HCT116 (cell line): Measurements from ENCODE around the gene OR13A1. TPM values are rescaled to one million over a fixed set of nuclear protein-coding genes. Genes with fewer than 3 reads are reported as not detected.
"Not testable (repeated sequence)": the region's sequence is repeated elsewhere in the genome, so short reads cannot be mapped to it uniquely, and the experiment has no call there.

Experiments used
- ATAC-seq: fragments of 200-7000 bp; cut with Tn5 transposase; 2 replicates; pipeline ENCODE4 v1.9.1; 2020; ENCODE audit warnings: mild to moderate bottlenecking, moderate library complexity
- BruUV-seq: library from RNA; stranded (reverse); fragments of 400-500 nt; replicated peaks from 2 replicates; lab custom pipeline; 2021; lab: Mats Ljungman, UMichigan
- CTCF ChIA-PET: fragments of 300-600 bp; sonication (Branson Sonifier 250); formaldehyde crosslinking; loops from one replicate; lab custom pipeline; 2021; ENCODE audit warnings: antibody characterized with exemption; lab: Charles Lee
- POLR2A ChIA-PET: fragments of 300-600, 350-600 bp; sonication (Branson Sonifier 250); formaldehyde crosslinking; loops from one replicate; lab custom pipeline; 2021; ENCODE audit warnings: antibody characterized with exemption; lab: Charles Lee
- RAD21 ChIA-PET, 2 experiments: fragments of 300-600 bp; sonication (Branson Sonifier 250); formaldehyde crosslinking; loops; one replicate each; lab custom pipeline; 2023; ENCODE audit warnings: low total read pairs in 2 of 2; ENCODE audit not compliant: uncharacterized antibody in 2 of 2, unreplicated experiment in 2 of 2, low non-redundant PET in 1 of 2; lab: Charles Lee
- DNase-seq: peaks from one replicate; pipeline ENCODE4 v3.0.0-alpha.2; 2010; ENCODE audit warnings: low read depth, low spot score
- H2AFZ ChIP-seq: fragments of 200-600 bp; shearing (Covaris generic), sonication (generic); 2 replicates; pipeline ENCODE4 v1.6.1; 2017; ENCODE audit warnings: low read depth, mixed run types, mixed read lengths, antibody characterized with exemption, low read length; ENCODE audit not compliant: poor library complexity, severe bottlenecking
- H3K27ac ChIP-seq: 2 replicates; pipeline ENCODE4 v1.5.1; 2012; ENCODE audit warnings: low read depth, low read length
- H3K27me3 ChIP-seq: fragments of 200-600 bp; sonication (generic); 2 replicates; pipeline ENCODE4 v1.6.1; 2016; ENCODE audit warnings: mixed run types, low read length, mixed read lengths; ENCODE audit not compliant: insufficient read depth
- H3K36me3 ChIP-seq, 2 experiments: fragments of 200-500 bp in 1 of 2; fragments of 200-600 bp in 1 of 2; sonication (Bioruptor generic) in 1 of 2; sonication (generic) in 1 of 2; 2 replicates each; pipeline versions ENCODE4 v1.5.1 to v1.6.1; 2014 to 2016; ENCODE audit warnings: low read length in 2 of 2, inconsistent platforms in 1 of 2, mixed read lengths in 1 of 2, mixed run types in 1 of 2; ENCODE audit not compliant: insufficient read depth in 2 of 2, control insufficient read depth in 1 of 2
- H3K4me1 ChIP-seq, 2 experiments: fragments of 200-600 bp in 1 of 2; sonication (generic) in 1 of 2; 2 replicates each; pipeline versions ENCODE4 v1.5.1 to v1.6.1; 2012 to 2017; ENCODE audit warnings: low read length in 2 of 2, inconsistent platforms in 1 of 2, mild to moderate bottlenecking in 1 of 2, mixed read lengths in 1 of 2, mixed run types in 1 of 2, moderate library complexity in 1 of 2; ENCODE audit not compliant: insufficient read depth in 2 of 2, control insufficient read depth in 1 of 2
- H3K4me2 ChIP-seq: fragments of 200-600 bp; sonication (generic); 2 replicates; pipeline ENCODE4 v1.6.1; 2017; ENCODE audit warnings: mixed run types, low read length, mixed read lengths
- H3K4me3 ChIP-seq, 2 experiments: fragments of 200-600 bp in 1 of 2; sonication (generic) in 1 of 2; replicated peaks in 1 of 2; 2 replicates each; pipeline ENCODE4 v1.5.1; 2011 to 2016; ENCODE audit warnings: low read length in 2 of 2, control low read depth in 1 of 2, low read depth in 1 of 2, mild to moderate bottlenecking in 1 of 2, mixed read lengths in 1 of 2, mixed run types in 1 of 2
- H3K79me2 ChIP-seq: fragments of 200-600 bp; sonication (generic); 2 replicates; pipeline ENCODE4 v1.6.1; 2017; ENCODE audit warnings: mild to moderate bottlenecking, mixed run types, low read length, moderate library complexity, mixed read lengths; ENCODE audit not compliant: insufficient read depth
- H3K9ac ChIP-seq: fragments of 200-600 bp; sonication (generic); 2 replicates; pipeline ENCODE4 v1.6.1; 2016; ENCODE audit warnings: low read length, mixed read lengths
- H3K9me2 ChIP-seq: fragments of 200-600 bp; sonication (generic), shearing (Covaris generic); 2 replicates; pipeline ENCODE4 v1.6.1; 2017; ENCODE audit warnings: mixed run types, mild to moderate bottlenecking, moderate library complexity; ENCODE audit not compliant: insufficient read depth
- H3K9me3 ChIP-seq, 2 experiments: fragments of 200-500 bp in 1 of 2; fragments of 200-600 bp in 1 of 2; sonication (Bioruptor generic) in 1 of 2; sonication (generic) in 1 of 2; 2 replicates each; pipeline ENCODE4 v1.6.1; 2014 to 2017; ENCODE audit warnings: low read length in 2 of 2, mixed read lengths in 2 of 2, inconsistent platforms in 1 of 2, low read depth in 1 of 2, mild to moderate bottlenecking in 1 of 2, mixed run types in 1 of 2, moderate library complexity in 1 of 2; ENCODE audit not compliant: control insufficient read depth in 1 of 2, insufficient read depth in 1 of 2
- H4K20me1 ChIP-seq: fragments of 200-600 bp; sonication (generic), shearing (Covaris generic); 2 replicates; pipeline ENCODE4 v1.6.1; 2017; ENCODE audit warnings: mixed run types, mild to moderate bottlenecking, moderate library complexity; ENCODE audit not compliant: insufficient read depth
- EGR1 ChIP-seq: IDR thresholded peaks from 2 replicates; pipeline ENCODE4 v1.6.1; 2012; ENCODE audit warnings: low read depth
- EZH2 ChIP-seq: fragments of 200-600 bp; sonication (generic); IDR thresholded peaks from 2 replicates; pipeline ENCODE4 v1.6.1; 2017; ENCODE audit warnings: antibody characterized with exemption, mixed run types
- POLR2A ChIP-seq: IDR thresholded peaks from 2 replicates; pipeline ENCODE4 v1.7.0; 2011; ENCODE audit warnings: borderline replicate concordance; ENCODE audit not compliant: insufficient read depth, insufficient read length; ENCODE audit errors: extremely low read depth
- POLR2AphosphoS5 ChIP-seq: IDR thresholded peaks from 2 replicates; pipeline ENCODE4 v1.6.1; 2011; ENCODE audit warnings: mild to moderate bottlenecking, low read depth, low read length, moderate library complexity
- RAD21 ChIP-seq: IDR thresholded peaks from 2 replicates; pipeline ENCODE4 v1.6.1; 2012; ENCODE audit warnings: low read depth, mild to moderate bottlenecking
- SP1 ChIP-seq: IDR thresholded peaks from 2 replicates; pipeline ENCODE4 v1.6.1; 2012; ENCODE audit warnings: low read depth
- ZFX ChIP-seq: fragments of 450-650 bp; IDR thresholded peaks from 2 replicates; pipeline ENCODE4 v1.6.1; 2017
- intact Hi-C: fragments of 100-400 bp; cut with micrococcal nuclease; formaldehyde crosslinking; loops from 2 replicates; pipeline ENCODE4 v1.10.0; 2022
- total RNA-seq: library from RNA; stranded (reverse); gene quantifications from one replicate; pipeline ENCODE4 v1.2.1, GENCODE V29; 2021; ENCODE audit not compliant: unreplicated experiment
- TF ChIP-seq, protein P1 (sequence below): IDR thresholded peaks from 2 replicates; pipeline ENCODE4 v1.6.1; 2011; ENCODE audit warnings: mild to moderate bottlenecking, low read length, moderate library complexity; ENCODE audit not compliant: insufficient replicate concordance; ENCODE audit errors: extremely low read depth
- TF ChIP-seq, protein P2 (sequence below): IDR thresholded peaks from 2 replicates; pipeline ENCODE4 v1.6.1; 2012

OR13A1 gene
- total RNA-seq, 1 experiment from 2014 or later = not detected

DNA sequence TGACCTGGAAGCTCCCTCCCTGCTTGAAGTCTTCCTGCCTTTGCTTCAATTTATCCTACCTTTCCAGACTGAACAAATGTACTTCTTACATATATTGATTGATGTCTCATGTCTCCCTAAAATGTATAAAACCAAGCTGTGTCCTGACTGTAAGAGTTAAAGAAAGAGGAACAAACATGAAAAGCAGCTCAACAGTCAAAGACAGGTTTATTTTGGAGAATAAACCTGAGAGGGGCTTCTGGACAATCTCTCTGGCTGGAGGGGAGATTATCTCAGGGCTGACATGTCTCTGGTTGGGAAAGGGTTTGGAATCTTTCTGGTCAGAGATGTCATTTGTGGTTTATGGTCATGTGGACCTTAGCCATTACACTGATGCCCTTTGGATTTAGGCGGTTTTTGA lies 41.0 kb downstream of the OR13A1 start:
- DNase-seq (no peak), ATAC-seq (no peak)
- Histone ChIP-seq H3K36me3 (no peaks in the 10 kb centered on the region; a peak in 1 of 4 replicates), H3K27ac (no peak overlapping the region), H4K20me1 (no peaks in the 10 kb centered on the region), H2AFZ (no peak overlapping the region), H3K27me3 (no peaks in the 10 kb centered on the region; the same call in 1 of the 2 replicates), H3K4me2 (no peak overlapping the region), H3K9me3 (no peaks in the 10 kb centered on the region), H3K9me2 (no peaks in the 10 kb centered on the region), H3K4me1 (no peaks in the 10 kb centered on the region), H3K4me3 (no peak overlapping the region), H3K9ac (no peak overlapping the region), H3K79me2 (no peaks in the 10 kb centered on the region)
- CTCF ChIA-PET = no interaction called here
- POLR2A ChIA-PET = no interaction called here
- intact Hi-C loops = no loop called here
- BruUV-seq = no TSS peak
- RAD21 ChIA-PET = no interaction called here
- TF ChIP-seq POLR2AphosphoS5 = no peak
- no peak for TF ChIP-seq ZFX
- no peak for TF ChIP-seq EZH2

DNA sequence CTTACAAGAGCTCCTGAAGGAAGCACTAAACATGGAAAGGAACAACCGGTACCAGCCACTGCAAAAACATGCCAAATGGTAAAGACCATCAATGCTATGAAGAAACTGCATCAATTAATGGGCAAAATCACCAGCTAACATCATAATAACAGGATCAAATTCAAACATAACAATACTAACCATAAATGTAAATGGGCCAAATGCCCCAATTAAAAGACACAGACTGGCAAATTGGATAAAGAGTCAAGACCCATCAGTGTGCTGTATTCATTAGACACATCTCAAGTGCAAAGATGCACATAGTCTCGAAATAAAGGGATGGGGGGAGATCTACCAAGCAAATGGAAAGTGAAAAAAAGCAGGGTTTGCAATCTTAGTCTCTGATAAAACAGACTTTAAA lies 47.6 kb downstream of the OR13A1 start:
- H3K4me2 ChIP-seq, H3K4me3 ChIP-seq, H4K20me1 ChIP-seq, ATAC-seq, intact Hi-C loops, POLR2A ChIA-PET, H3K27ac ChIP-seq, H2AFZ ChIP-seq, H3K4me1 ChIP-seq, H3K9me3 ChIP-seq, RAD21 ChIA-PET, DNase-seq, H3K36me3 ChIP-seq, BruUV-seq, H3K27me3 ChIP-seq, H3K9me2 ChIP-seq, H3K9ac ChIP-seq, CTCF ChIA-PET, H3K79me2 ChIP-seq: not testable (repeated sequence)

DNA sequence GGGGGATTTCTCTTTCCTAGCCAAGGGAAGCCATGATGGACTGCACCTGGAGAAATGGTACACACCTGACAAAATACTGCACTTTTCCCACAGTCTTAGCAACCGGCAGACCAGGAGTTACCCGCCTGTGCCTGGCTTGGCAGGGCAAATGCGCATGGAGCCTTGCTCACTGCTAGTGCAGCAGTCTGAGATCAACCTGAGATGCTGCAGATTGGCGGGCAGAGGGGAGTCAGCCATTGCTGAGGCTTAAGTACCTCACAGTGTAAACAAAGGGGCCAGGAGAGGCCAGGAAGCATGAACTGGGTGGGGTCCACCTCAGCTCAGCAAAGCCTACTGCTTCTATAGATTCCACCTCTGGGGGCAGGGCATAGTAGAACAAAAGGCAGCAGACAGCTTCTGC lies 49.4 kb downstream of the OR13A1 start:
- no peaks in the 10 kb centered on the region for H3K4me1 ChIP-seq
- no peaks in the 10 kb centered on the region for H3K79me2 ChIP-seq
- H4K20me1 ChIP-seq = no peaks in the 10 kb centered on the region
- no peak overlapping the region for H3K4me2 ChIP-seq
- no peaks in the 10 kb centered on the region for H3K9me3 ChIP-seq
- no peak overlapping the region for H2AFZ ChIP-seq
- RAD21 ChIA-PET = no interaction called here
- CTCF ChIA-PET = interaction anchor here (0.9 kb wide), 1 partner anchor 16 kb away, joined by 3 read pairs; no protein-coding TSS in a partner anchor
- POLR2A ChIA-PET = no interaction called here
- H3K9ac ChIP-seq = no peak overlapping the region
- H3K4me3 ChIP-seq = no peak overlapping the region
- intact Hi-C loops = no loop called here
- BruUV-seq = no TSS peak
- no peaks in the 10 kb centered on the region for H3K9me2 ChIP-seq
- ATAC-seq (no peak), DNase-seq (no peak)
- H3K36me3 ChIP-seq = no peaks in the 10 kb centered on the region
- peaks cover 18% of the 10 kb centered on the region for H3K27me3 ChIP-seq
- H3K27ac ChIP-seq = no peak overlapping the region
- TF ChIP-seq SP1 (no peak), POLR2A (no peak), RAD21 (no peak), EGR1 (no peak)
- TF ChIP-seq, protein P1, sequence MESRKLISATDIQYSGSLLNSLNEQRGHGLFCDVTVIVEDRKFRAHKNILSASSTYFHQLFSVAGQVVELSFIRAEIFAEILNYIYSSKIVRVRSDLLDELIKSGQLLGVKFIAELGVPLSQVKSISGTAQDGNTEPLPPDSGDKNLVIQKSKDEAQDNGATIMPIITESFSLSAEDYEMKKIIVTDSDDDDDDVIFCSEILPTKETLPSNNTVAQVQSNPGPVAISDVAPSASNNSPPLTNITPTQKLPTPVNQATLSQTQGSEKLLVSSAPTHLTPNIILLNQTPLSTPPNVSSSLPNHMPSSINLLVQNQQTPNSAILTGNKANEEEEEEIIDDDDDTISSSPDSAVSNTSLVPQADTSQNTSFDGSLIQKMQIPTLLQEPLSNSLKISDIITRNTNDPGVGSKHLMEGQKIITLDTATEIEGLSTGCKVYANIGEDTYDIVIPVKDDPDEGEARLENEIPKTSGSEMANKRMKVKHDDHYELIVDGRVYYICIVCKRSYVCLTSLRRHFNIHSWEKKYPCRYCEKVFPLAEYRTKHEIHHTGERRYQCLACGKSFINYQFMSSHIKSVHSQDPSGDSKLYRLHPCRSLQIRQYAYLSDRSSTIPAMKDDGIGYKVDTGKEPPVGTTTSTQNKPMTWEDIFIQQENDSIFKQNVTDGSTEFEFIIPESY = no peak
- TF ChIP-seq, protein P2, sequence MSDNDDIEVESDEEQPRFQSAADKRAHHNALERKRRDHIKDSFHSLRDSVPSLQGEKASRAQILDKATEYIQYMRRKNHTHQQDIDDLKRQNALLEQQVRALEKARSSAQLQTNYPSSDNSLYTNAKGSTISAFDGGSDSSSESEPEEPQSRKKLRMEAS = no peak
